Measurements from ENCODE around the gene MAP3K14.

DNA sequence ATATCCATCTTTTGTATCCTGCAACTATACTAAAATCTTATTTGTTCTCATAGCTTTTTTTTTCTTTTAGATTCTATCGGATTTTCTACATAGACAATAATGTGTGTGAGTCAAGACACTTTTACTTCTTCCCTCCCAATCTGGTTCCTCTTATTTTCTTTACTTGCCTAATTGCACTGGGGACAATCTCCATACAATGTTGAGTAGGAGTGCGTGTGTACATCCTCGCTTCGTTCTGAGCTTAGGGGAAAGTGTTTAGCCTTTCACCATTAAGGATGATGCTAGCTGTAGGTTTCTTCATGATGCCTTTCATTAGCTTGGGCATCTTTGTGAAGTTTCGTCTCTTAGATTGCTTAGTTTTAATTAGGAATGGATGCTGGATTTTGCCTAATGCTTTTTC lies 57.8 kb downstream of the MAP3K14 start:
- TF ChIP-seq POLR2AphosphoS5 (IDR thresholded peaks at IDR 0.05; ENCODE audit: borderline replicate concordance, low read depth, low read length), result no peak
- no peak for TF ChIP-seq EZH2 (IDR thresholded peaks at IDR 0.05)
- no peak for TF ChIP-seq FOXP2 (optimal IDR thresholded peaks at IDR 0.05; ENCODE audit: control extremely low read depth, extremely low read length, insufficient read depth)

Measured in SK-N-MC (cell line).